Subcutaneous adipose tissue (tissue), 4 donors: ENCODE results near the gene CDC73. TPM values are rescaled to one million over a fixed set of nuclear protein-coding genes. Genes with fewer than 3 reads are reported as not detected.

Experiments
- total RNA-seq, 4 donors: library from RNA; depleted of rRNA; stranded (reverse); fragments of >200 nt; gene quantifications; one replicate each; pipeline ENCODE4 v1.1.0, GENCODE V29; 2016
- TF ChIP-seq, protein P1 (sequence below): fragments of 450-650 bp; IDR thresholded peaks from one replicate; pipeline ENCODE4 v1.5.1; 2016; ENCODE audit warnings: low read depth, mild to moderate bottlenecking, control low read depth, antibody characterized with exemption, moderate library complexity

The CDC73 gene
- total RNA-seq, 4 donors from 2014 or later, result 35.2 to 74.8 (median 41.8) TPM

DNA sequence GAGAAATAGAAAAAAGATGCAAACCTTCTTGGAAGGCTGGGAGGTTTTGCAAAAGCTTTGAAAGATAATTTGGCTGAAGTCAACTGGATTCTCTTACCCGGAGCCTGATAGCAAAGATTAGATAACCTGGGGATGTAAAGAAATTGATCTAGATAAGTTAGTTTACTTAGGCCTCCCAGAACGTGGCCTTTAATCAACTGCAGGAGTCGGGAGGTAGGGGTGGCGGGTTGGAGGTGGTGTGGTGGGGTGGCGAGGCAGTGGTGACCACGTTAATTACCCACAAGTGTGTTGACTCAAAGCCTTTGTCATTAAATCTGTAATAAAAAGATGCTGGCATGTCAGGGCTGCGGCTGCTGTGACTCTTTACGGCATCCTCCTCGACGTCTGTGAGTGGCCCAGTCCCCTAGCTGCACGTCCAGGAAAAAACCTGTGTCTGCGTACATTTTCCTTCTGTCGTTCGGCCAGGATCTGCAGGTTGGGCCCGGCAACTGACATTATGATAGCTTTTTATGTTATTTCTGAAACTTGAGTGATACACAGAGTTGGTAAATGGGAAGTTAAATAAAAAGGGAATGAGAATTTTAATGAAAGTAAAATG lies 115.6 kb downstream of the CDC73 start:
- TF ChIP-seq, protein P1, sequence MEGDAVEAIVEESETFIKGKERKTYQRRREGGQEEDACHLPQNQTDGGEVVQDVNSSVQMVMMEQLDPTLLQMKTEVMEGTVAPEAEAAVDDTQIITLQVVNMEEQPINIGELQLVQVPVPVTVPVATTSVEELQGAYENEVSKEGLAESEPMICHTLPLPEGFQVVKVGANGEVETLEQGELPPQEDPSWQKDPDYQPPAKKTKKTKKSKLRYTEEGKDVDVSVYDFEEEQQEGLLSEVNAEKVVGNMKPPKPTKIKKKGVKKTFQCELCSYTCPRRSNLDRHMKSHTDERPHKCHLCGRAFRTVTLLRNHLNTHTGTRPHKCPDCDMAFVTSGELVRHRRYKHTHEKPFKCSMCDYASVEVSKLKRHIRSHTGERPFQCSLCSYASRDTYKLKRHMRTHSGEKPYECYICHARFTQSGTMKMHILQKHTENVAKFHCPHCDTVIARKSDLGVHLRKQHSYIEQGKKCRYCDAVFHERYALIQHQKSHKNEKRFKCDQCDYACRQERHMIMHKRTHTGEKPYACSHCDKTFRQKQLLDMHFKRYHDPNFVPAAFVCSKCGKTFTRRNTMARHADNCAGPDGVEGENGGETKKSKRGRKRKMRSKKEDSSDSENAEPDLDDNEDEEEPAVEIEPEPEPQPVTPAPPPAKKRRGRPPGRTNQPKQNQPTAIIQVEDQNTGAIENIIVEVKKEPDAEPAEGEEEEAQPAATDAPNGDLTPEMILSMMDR, result no peak

DNA sequence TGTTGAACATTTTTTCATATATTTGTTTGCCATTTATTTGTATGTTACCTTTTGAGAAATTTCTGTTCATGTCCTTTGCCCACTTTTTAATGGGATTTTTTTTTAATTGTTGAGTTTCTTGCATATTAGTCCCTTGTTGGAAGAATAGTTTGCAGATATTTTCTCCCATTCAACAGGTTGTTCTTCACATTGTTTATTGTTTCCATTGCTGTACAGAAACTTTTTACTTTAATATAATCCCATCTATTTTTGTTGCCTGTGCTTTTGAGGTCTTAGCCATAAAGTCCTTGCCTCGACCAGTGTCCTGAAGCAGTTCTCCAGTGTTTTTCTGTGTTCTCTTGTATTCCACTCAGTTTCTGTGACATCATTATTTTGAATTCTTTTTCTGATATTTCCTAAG lies 118.8 kb downstream of the CDC73 start:
- TF ChIP-seq, protein P1, result no peak

DNA sequence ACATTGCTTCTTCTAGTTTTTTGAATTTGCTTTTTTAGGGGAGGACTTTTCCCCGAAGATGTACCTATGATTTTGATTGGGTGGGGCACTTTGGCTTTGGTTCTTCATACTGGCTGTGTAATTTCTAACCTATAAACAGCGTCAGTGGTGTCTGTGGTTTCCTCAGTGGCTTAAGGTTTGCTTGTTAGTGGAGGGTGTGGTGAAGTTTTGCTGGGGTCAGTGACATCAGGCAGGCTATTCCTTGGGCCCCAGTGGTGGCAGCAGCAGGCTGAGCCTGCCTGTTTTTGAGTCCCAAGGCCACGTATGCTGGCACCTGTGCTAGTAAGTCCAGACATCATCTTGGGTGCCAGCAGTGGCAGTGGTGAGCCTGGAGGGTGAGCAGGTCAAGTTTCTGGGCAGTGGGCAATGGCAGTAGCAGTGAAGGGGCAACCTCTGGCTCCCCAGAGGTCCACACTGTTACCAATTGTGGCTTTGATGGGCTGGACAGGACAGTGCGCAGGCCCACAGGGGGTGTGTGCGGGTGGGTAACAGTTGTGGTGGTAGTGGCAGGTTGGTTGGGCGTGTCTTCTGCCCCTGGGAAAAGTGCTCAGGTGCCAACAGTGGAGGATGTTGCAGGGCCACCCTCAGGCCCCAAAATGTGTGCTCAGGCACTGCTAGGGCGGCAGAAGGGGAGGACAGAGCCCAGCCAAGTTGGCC lies 119.4 kb downstream of the CDC73 start:
- TF ChIP-seq, protein P1, result no peak

DNA sequence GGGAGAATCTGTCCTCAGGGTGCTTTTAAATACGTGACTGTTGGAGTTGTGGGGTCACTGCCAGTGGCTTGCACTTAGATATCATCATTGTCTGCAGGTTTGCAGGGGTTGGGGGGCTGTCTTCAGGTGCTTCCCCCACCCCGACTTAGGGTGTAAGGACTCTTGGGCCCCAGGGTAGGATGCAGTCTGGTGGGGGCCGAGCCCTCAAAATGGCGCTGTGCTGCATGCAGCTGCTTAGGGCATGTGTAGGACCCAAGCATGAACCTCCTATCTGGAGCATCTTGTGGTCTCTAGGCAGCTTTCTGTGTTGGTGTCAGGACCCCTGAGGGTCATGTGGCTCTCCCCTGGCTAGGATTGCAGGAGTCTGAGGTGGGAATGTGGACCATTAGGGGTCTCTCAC lies 120.2 kb downstream of the CDC73 start:
- TF ChIP-seq, protein P1, result no peak

DNA sequence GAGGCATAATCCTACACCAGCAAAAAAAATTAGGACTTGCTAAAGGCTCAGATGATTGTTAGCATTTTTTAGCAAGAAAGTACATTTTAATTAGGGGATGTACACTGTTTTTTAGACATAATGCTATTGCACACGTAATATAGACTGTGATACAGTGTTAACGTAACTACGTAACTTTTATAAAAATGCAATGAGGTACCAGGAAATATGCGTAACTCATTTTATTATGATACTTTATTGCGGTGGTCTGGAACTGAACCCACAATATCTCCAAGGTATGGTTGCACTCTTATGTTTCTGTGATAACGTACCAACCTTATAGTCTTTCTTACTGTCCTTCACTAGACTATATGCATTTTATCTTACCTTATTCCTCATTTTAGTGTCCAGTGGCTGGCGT lies 127.4 kb downstream of the CDC73 start:
- TF ChIP-seq, protein P1, result no peak

DNA sequence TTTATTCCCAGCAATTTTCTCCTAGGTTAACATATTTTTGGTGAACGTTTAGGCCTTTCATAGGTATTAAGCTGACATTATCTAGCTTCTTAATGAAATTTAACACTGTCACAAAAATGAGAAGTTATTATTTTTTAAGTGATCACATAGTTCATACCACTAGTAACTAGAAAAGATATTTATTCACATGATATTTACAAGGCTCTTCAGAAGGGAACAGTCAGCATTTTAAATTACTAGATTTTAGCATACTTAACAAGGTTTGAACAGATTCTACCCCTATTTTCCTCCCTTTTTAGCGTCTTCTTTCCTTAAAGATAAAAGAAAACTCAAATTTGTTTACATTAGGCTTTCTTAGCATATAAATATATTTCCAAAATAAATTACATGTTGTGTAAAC lies 130.1 kb downstream of the CDC73 start:
- TF ChIP-seq, protein P1, result no peak

DNA sequence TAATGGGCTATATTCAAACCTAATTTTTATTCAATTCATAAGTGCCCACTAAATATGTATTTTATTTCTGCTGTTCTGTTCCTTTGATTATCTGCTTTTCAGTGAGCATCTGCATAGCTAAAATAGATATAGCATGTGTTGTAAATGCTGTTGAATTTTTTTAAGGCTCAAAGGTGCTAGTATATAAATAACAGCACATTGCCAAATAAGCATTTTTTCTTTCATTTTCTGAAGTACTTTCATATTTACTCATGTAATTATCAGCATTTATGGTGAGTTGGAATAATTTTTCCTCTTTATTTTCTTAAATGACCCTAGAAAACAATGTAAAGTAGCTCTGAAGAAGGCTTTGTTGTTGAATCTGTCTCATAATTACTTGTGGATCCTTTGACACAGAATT lies 134.2 kb downstream of the CDC73 start:
- TF ChIP-seq, protein P1, result no peak
